A204.1 (cell line): ENCODE data around the gene SCN2A.
"Not testable (repeated sequence)": the region's sequence is repeated elsewhere in the genome, so short reads cannot be mapped to it uniquely, and the experiment has no call there.

ENCODE experiments used
- FAIRE-seq: peaks from 2 replicates; lab custom pipeline; 2012; peaks lifted over from hg19 to GRCh38; lab: Jason Lieb, UNC

Gene SCN2A

GRCh38 chr2:165328272-165328671, 89.1 kb downstream of the SCN2A start:
- no peak for FAIRE-seq

GRCh38 chr2:165344276-165344675, 105.1 kb downstream of the SCN2A start:
- not testable (repeated sequence) for FAIRE-seq

GRCh38 chr2:165348441-165348840, 109.2 kb downstream of the SCN2A start:
- FAIRE-seq, result no peak

- no peak for FAIRE-seq
These were observed 110.0 kb downstream of the SCN2A start for GRCh38 chr2:165349181-165349580.

- FAIRE-seq, result no peak
These were observed 118.5 kb downstream of the SCN2A start for GRCh38 chr2:165357758-165358157.

GRCh38 chr2:165361514-165361913, 122.3 kb downstream of the SCN2A start:
- no peak for FAIRE-seq

GRCh38 chr2:165369131-165369897, 130.1 kb downstream of the SCN2A start:
- FAIRE-seq, result no peak

- no peak for FAIRE-seq
These were observed 130.7 kb downstream of the SCN2A start for GRCh38 chr2:165369898-165370296.

GRCh38 chr2:165371356-165371755, 132.1 kb downstream of the SCN2A start:
- FAIRE-seq, result no peak

- FAIRE-seq, result no peak
These were observed 134.2 kb downstream of the SCN2A start for GRCh38 chr2:165373278-165374010.

- FAIRE-seq, result no peak
These were observed 137.4 kb downstream of the SCN2A start for GRCh38 chr2:165376571-165376975.

GRCh38 chr2:165382362-165382761, 143.1 kb downstream of the SCN2A start:
- FAIRE-seq, result no peak

GRCh38 chr2:165390875-165391274, 151.7 kb downstream of the SCN2A start:
- FAIRE-seq, result no peak

GRCh38 chr2:165391791-165392190, 152.6 kb downstream of the SCN2A start:
- FAIRE-seq, result no peak

GRCh38 chr2:165398603-165399002, 159.4 kb downstream of the SCN2A start:
- not testable (repeated sequence) for FAIRE-seq

- peak; percentile 96 for FAIRE-seq
These were observed 162.2 kb downstream of the SCN2A start for GRCh38 chr2:165401285-165401852.

GRCh38 chr2:165402162-165402561, 162.9 kb downstream of the SCN2A start:
- no peak for FAIRE-seq

GRCh38 chr2:165406173-165406572, 167.0 kb downstream of the SCN2A start:
- no peak for FAIRE-seq

- FAIRE-seq, result no peak
These were observed 168.3 kb downstream of the SCN2A start for GRCh38 chr2:165407466-165407865.

- no peak for FAIRE-seq
These were observed 169.0 kb downstream of the SCN2A start for GRCh38 chr2:165408186-165408585.

GRCh38 chr2:165410276-165410675, 171.1 kb downstream of the SCN2A start:
- FAIRE-seq, result no peak

- no peak for FAIRE-seq
These were observed 175.0 kb downstream of the SCN2A start for GRCh38 chr2:165414187-165414586.

GRCh38 chr2:165417009-165417408, 177.8 kb downstream of the SCN2A start:
- FAIRE-seq, result no peak
